CD4-positive, alpha-beta memory T cell (primary cell): ENCODE measurements around the gene EFHC1. TPM values are rescaled to one million over a fixed set of nuclear protein-coding genes. Genes with fewer than 3 reads are reported as not detected.

Experiments
- CTCF ChIA-PET: fragments of 350-600 bp; sonication (Branson Sonifier 250); formaldehyde crosslinking; loops from one replicate; lab custom pipeline; 2021; ENCODE audit warnings: inconsistent platforms; ENCODE audit not compliant: partially characterized antibody; lab: Charles Lee
- POLR2A ChIA-PET: fragments of 350-600 bp; sonication (Branson Sonifier 250); formaldehyde crosslinking; loops from one replicate; lab custom pipeline; 2021; ENCODE audit not compliant: partially characterized antibody; lab: Charles Lee
- DNase-seq, 5 donors: peaks; one replicate each; pipeline versions ENCODE4 v3.0.0 to v3.0.0-alpha.2; 2020 to 2022; ENCODE audit warnings: mixed read lengths in 1 of 5
- H3K27ac ChIP-seq: one replicate; pipeline ENCODE4 v1.7.0; 2013; ENCODE audit warnings: low read depth, low read length
- H3K27me3 ChIP-seq: 2 replicates; pipeline ENCODE4 v1.7.0; 2013; ENCODE audit warnings: mild to moderate bottlenecking, low read length, moderate library complexity; ENCODE audit not compliant: insufficient read depth
- H3K36me3 ChIP-seq: 2 replicates; pipeline ENCODE4 v1.7.0; 2013; ENCODE audit warnings: mild to moderate bottlenecking, low read length, moderate library complexity; ENCODE audit not compliant: insufficient read depth
- H3K4me1 ChIP-seq: 2 replicates; pipeline ENCODE4 v1.7.0; 2013; ENCODE audit warnings: mild to moderate bottlenecking, low read length, moderate library complexity; ENCODE audit not compliant: insufficient read depth
- H3K4me3 ChIP-seq, 2 donors: one replicate each; pipeline ENCODE4 v1.7.0; 2013; ENCODE audit warnings: low read length in 2 of 2, mild to moderate bottlenecking in 1 of 2
- H3K9me3 ChIP-seq, 2 donors: one replicate each; pipeline ENCODE4 v1.7.0; 2013; ENCODE audit warnings: low read length in 2 of 2, control low read depth in 1 of 2; ENCODE audit not compliant: control insufficient read depth in 1 of 2
- H3K27ac Mint-ChIP-seq, 7 donors: one replicate each; pipeline ENCODE4 v1.8.0; 2020 to 2021; ENCODE audit warnings: mixed read lengths in 7 of 7, mild to moderate bottlenecking in 6 of 7, inconsistent platforms in 3 of 7, moderate library complexity in 3 of 7
- H3K27me3 Mint-ChIP-seq, 2 donors: one replicate each; pipeline ENCODE4 v1.8.0; 2020 to 2021; ENCODE audit warnings: mixed read lengths in 2 of 2
- H3K36me3 Mint-ChIP-seq, 2 donors: one replicate each; pipeline ENCODE4 v1.8.0; 2020 to 2021; ENCODE audit warnings: mixed read lengths in 2 of 2, inconsistent platforms in 1 of 2, mild to moderate bottlenecking in 1 of 2
- H3K4me1 Mint-ChIP-seq, 4 donors: one replicate each; pipeline ENCODE4 v1.8.0; 2020 to 2021; ENCODE audit warnings: mixed read lengths in 4 of 4, mild to moderate bottlenecking in 1 of 4
- H3K4me3 Mint-ChIP-seq, 8 donors: one replicate each; pipeline ENCODE4 v1.8.0; 2020 to 2021; ENCODE audit warnings: mixed read lengths in 8 of 8, mild to moderate bottlenecking in 7 of 8, moderate library complexity in 6 of 8, inconsistent platforms in 3 of 8
- H3K9me3 Mint-ChIP-seq, 8 donors: one replicate each; pipeline ENCODE4 v1.8.0; 2020 to 2021; ENCODE audit warnings: mixed read lengths in 8 of 8, mild to moderate bottlenecking in 5 of 8, inconsistent platforms in 3 of 8, moderate library complexity in 1 of 8
- intact Hi-C: fragments of 100-400 bp; cut with micrococcal nuclease; formaldehyde crosslinking; loops from one replicate; pipeline ENCODE4 v1.15.1; 2023
- polyA plus RNA-seq, 2 donors: library from polyadenylated mRNA; unstranded; fragments of 300-500 nt; fragmentation: Illumina TruSeq; gene quantifications; one replicate each; pipeline ENCODE4 v1.2.3, GENCODE V29; 2021
- total RNA-seq, 2 experiments: library from RNA; stranded (reverse); gene quantifications; one replicate each; pipeline ENCODE4 v1.2.3, GENCODE V29; 2021

The EFHC1 gene
- total and polyA plus RNA-seq, 4 experiments from 2014 or later: 1.5 to 10.4 (median 4.1) TPM

GRCh38 chr6:52483671-52484003 is 63.5 kb downstream of the EFHC1 start:
- ChIA-PET CTCF (no interaction called here), POLR2A (no interaction called here)
- Histone ChIP-seq H3K9me3 (no peaks in the 10 kb centered on the region), H3K36me3 (no peaks in the 10 kb centered on the region), H3K4me1 (no peaks in the 10 kb centered on the region), H3K4me3 (no peak overlapping the region), H3K27me3 (no peaks in the 10 kb centered on the region), H3K27ac (no peak overlapping the region)
- Mint-ChIP-seq H3K36me3 (peaks cover 0 to 7% of the 10 kb centered on the region in 2 donors), H3K27ac (no peak overlapping the region), H3K4me1 (no peaks in the 10 kb centered on the region), H3K27me3 (no peaks in the 10 kb centered on the region), H3K4me3 (no peak overlapping the region), H3K9me3 (no peaks in the 10 kb centered on the region)
- DNase-seq: no peak
- intact Hi-C loops: no loop called here

- CTCF ChIA-PET: no interaction called here
- no peaks in the 10 kb centered on the region for H3K27me3 ChIP-seq
- intact Hi-C loops: no loop called here
- H3K27ac ChIP-seq: no peak overlapping the region
- Mint-ChIP-seq H3K36me3 (peaks cover 0 to 4% of the 10 kb centered on the region in 2 donors), H3K4me3 (no peak overlapping the region), H3K9me3 (peaks cover 0 to 4% (median under 1%) of the 10 kb centered on the region in 8 donors), H3K27me3 (no peaks in the 10 kb centered on the region), H3K27ac (no peak overlapping the region), H3K4me1 (no peaks in the 10 kb centered on the region)
- no peaks in the 10 kb centered on the region for H3K9me3 ChIP-seq
- no peak overlapping the region for H3K4me3 ChIP-seq
- no peak for DNase-seq
- no peaks in the 10 kb centered on the region for H3K36me3 ChIP-seq
- H3K4me1 ChIP-seq: no peaks in the 10 kb centered on the region
- POLR2A ChIA-PET: no interaction called here
These were observed 69.7 kb downstream of the EFHC1 start for GRCh38 chr6:52489881-52490280.

DNA sequence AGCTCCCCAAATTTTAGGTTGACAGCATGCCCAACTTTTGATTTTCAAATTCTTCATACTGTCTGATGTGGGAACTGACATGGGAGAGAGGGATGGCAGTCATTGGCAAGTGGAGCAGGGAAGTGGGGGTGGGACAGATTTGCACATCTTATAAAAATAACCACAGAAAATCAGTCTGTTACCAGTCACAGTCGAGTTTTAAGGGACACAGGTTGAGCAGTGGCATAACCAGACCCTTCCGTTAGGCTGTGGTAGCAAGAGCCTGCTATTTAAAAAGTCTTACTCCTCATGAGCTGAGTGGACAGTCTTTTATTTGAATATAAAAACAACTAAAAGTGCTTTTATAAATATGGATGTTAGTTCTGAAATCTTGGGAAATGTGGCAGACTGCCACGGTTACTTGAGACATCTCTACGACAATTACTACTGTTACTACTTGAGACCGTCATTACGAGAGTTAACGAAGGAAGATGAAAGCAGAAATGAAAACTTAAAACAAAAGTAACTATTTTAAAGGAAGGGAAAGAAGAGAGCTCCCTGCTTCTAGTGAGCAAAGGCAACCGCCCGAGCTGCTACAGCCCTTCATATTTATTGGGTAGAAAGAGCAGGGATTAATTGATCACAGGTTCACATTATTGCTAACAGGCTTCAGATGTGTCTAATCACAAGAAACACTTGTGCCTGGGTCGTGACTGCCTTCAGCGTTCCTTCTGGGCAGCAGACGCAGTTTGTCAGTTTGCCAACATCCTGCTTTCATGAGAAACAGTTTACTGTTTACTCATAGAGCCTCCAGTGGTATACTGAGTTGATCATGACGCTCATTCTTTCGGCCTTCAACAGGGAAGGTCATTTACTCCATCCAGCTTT is 71.3 kb downstream of the EFHC1 start:
- no peaks in the 10 kb centered on the region for H3K4me1 Mint-ChIP-seq
- DNase-seq: no peak
- ChIA-PET POLR2A (no interaction called here), CTCF (no interaction called here)
- peaks cover 0 to 10% of the 10 kb centered on the region in 2 donors for H3K36me3 Mint-ChIP-seq
- H3K4me3 ChIP-seq: no peak overlapping the region
- H3K27ac Mint-ChIP-seq: no peak overlapping the region
- H3K27me3 Mint-ChIP-seq: no peaks in the 10 kb centered on the region
- H3K9me3 ChIP-seq: no peaks in the 10 kb centered on the region
- no peaks in the 10 kb centered on the region for H3K36me3 ChIP-seq
- no peaks in the 10 kb centered on the region for H3K4me1 ChIP-seq
- intact Hi-C loops: no loop called here
- H3K27ac ChIP-seq: no peak overlapping the region
- peaks cover 0 to 7% (median 3%) of the 10 kb centered on the region in 8 donors for H3K9me3 Mint-ChIP-seq
- H3K27me3 ChIP-seq: no peaks in the 10 kb centered on the region
- H3K4me3 Mint-ChIP-seq: no peak overlapping the region

GRCh38 chr6:52493669-52494068 is 73.5 kb downstream of the EFHC1 start:
- Mint-ChIP-seq H3K4me1 (no peaks in the 10 kb centered on the region), H3K27me3 (no peaks in the 10 kb centered on the region), H3K9me3 (peaks cover 0 to 7% (median 3%) of the 10 kb centered on the region in 8 donors), H3K27ac (no peak overlapping the region), H3K36me3 (peaks cover 0 to 10% of the 10 kb centered on the region in 2 donors), H3K4me3 (no peak overlapping the region)
- H3K27ac ChIP-seq: no peak overlapping the region
- CTCF ChIA-PET: no interaction called here
- intact Hi-C loops: no loop called here
- H3K4me1 ChIP-seq: no peaks in the 10 kb centered on the region
- DNase-seq: no peak
- no peaks in the 10 kb centered on the region for H3K27me3 ChIP-seq
- H3K4me3 ChIP-seq: no peak overlapping the region
- POLR2A ChIA-PET: no interaction called here
- no peaks in the 10 kb centered on the region for H3K36me3 ChIP-seq
- no peaks in the 10 kb centered on the region for H3K9me3 ChIP-seq

DNA sequence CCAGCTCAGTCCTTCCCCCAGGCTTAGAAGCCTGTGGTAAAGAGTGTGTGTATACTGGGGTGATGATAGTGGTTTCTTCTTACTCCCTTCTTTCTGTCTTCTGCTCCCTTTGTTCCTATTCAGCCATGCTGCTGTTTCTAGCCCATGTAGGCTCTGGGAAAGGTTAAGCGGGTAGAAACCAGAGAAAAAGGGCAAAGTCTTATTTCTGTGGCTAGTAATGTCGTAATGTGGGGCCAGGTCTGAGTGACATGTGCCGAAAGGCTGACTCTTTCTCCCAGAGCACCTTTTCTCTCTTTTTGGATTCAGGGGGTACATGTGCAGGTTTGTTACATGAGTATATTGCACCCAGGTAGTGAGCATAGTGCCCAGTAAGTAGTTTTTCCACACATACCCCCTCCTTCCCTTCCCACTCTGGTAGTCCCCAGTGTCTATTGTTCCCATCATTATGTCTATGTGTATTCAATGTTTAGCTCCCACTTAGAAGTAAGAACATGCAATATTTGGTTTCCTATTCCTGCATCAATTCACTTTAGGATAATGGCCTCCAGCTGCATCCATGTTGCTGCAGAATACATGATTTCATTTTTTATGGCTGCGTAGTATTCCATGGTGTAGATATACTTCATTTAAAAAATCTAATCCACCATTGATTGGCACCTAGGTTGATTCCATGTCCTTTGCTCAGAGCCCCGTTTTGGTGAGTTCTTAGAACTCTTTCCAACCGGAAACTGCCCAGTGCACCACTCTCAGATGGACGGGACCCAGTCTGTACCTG is 74.3 kb downstream of the EFHC1 start:
- H3K27ac Mint-ChIP-seq: no peak overlapping the region
- no peak overlapping the region for H3K4me3 ChIP-seq
- CTCF ChIA-PET: no interaction called here
- no peak for DNase-seq
- H3K4me3 Mint-ChIP-seq: no peak overlapping the region
- H3K27ac ChIP-seq: no peak overlapping the region
- intact Hi-C loops: no loop called here
- POLR2A ChIA-PET: no interaction called here
- no peaks in the 10 kb centered on the region for H3K27me3 ChIP-seq
- no peaks in the 10 kb centered on the region for H3K36me3 ChIP-seq
- no peaks in the 10 kb centered on the region for H3K9me3 ChIP-seq
- H3K4me1 Mint-ChIP-seq: no peaks in the 10 kb centered on the region
- H3K9me3 Mint-ChIP-seq: peaks cover 0 to 7% (median 3%) of the 10 kb centered on the region in 8 donors
- H3K36me3 Mint-ChIP-seq: peaks cover 0 to 10% of the 10 kb centered on the region in 2 donors
- H3K27me3 Mint-ChIP-seq: no peaks in the 10 kb centered on the region
- H3K4me1 ChIP-seq: no peaks in the 10 kb centered on the region

- Histone ChIP-seq H3K4me3 (no peak overlapping the region), H3K27ac (no peak overlapping the region), H3K36me3 (no peaks in the 10 kb centered on the region), H3K9me3 (no peaks in the 10 kb centered on the region), H3K4me1 (no peaks in the 10 kb centered on the region), H3K27me3 (no peaks in the 10 kb centered on the region)
- H3K27ac Mint-ChIP-seq: no peak overlapping the region
- POLR2A ChIA-PET: no interaction called here
- H3K4me3 Mint-ChIP-seq: no peak overlapping the region
- H3K36me3 Mint-ChIP-seq: peaks cover 0 to 8% of the 10 kb centered on the region in 2 donors
- H3K9me3 Mint-ChIP-seq: peaks cover 0 to 7% (median 3%) of the 10 kb centered on the region in 8 donors
- no peaks in the 10 kb centered on the region for H3K27me3 Mint-ChIP-seq
- no peak for DNase-seq
- CTCF ChIA-PET: no interaction called here
- intact Hi-C loops: no loop called here
- no peaks in the 10 kb centered on the region for H3K4me1 Mint-ChIP-seq
These were observed 75.8 kb downstream of the EFHC1 start for GRCh38 chr6:52495922-52496321.

DNA sequence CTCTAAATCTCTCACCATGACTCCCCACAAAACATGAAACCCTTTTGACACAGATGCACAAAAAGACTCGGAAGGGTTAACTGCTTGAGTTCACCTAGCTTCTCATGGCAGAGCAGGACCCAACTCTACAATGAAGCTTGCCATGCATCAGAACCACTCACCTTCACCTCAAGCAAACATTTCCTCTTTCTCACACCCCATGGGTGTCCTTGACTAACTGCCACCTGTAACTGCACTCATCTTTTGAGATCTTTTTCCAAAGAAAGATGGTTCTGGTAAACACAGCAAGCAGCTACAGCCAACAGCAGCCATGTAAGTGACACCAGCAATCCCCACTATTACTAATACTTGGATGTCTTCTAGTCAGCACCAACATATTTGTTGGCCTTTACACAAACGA is 76.5 kb downstream of the EFHC1 start:
- intact Hi-C loops: no loop called here
- Histone ChIP-seq H3K4me3 (no peak overlapping the region), H3K27me3 (no peaks in the 10 kb centered on the region), H3K4me1 (no peaks in the 10 kb centered on the region), H3K9me3 (no peaks in the 10 kb centered on the region), H3K36me3 (no peaks in the 10 kb centered on the region), H3K27ac (no peak overlapping the region)
- Mint-ChIP-seq H3K27ac (no peak overlapping the region), H3K36me3 (peaks cover 0 to 6% of the 10 kb centered on the region in 2 donors), H3K9me3 (peaks cover 0 to 7% (median 3%) of the 10 kb centered on the region in 8 donors), H3K27me3 (no peaks in the 10 kb centered on the region), H3K4me1 (no peaks in the 10 kb centered on the region), H3K4me3 (no peak overlapping the region)
- ChIA-PET POLR2A (no interaction called here), CTCF (interaction anchor here (0.6 kb wide), 1 partner anchor 89 kb away, joined by 5 read pairs; no protein-coding TSS in a partner anchor)
- no peak for DNase-seq
